ENCODE measurements around the gene DNAJB13.

DNAJB13 gene

GRCh38 chr11:73958521-73959141, 7.8 kb downstream of the DNAJB13 start:
- TF ChIP-seq FOXP2 (optimal IDR thresholded peaks at IDR 0.05; ENCODE audit: control extremely low read depth, extremely low read length, insufficient read depth) (no peak), EZH2 (IDR thresholded peaks at IDR 0.05) (no peak), POLR2AphosphoS5 (IDR thresholded peaks at IDR 0.05; ENCODE audit: borderline replicate concordance, low read depth, low read length) (no peak)
- Histone ChIP-seq H3K36me3 (ENCODE audit: insufficient read depth, low read length) (no peaks in the 10 kb centered on the region), H3K9ac (ENCODE audit: insufficient read length) (no peak overlapping the region), H3K4me3 (no peak overlapping the region), H3K9me3 (ENCODE audit: low read depth, low read length) (no peaks in the 10 kb centered on the region), H3K27ac (no peak overlapping the region)
- DNase-seq (ENCODE audit: low read depth, low spot score), result no peak

GRCh38 chr11:73961321-73961720, 10.5 kb downstream of the DNAJB13 start:
- no peaks in the 10 kb centered on the region for H3K9me3 ChIP-seq (ENCODE audit: low read depth, low read length)
- no peaks in the 10 kb centered on the region for H3K36me3 ChIP-seq (ENCODE audit: insufficient read depth, low read length)
- no peak overlapping the region for H3K9ac ChIP-seq (ENCODE audit: insufficient read length)
- DNase-seq (ENCODE audit: low read depth, low spot score), result no peak
- H3K27ac ChIP-seq, result no peak overlapping the region
- TF ChIP-seq EZH2 (IDR thresholded peaks at IDR 0.05) (no peak), POLR2AphosphoS5 (IDR thresholded peaks at IDR 0.05; ENCODE audit: borderline replicate concordance, low read depth, low read length) (no peak), FOXP2 (optimal IDR thresholded peaks at IDR 0.05; ENCODE audit: control extremely low read depth, extremely low read length, insufficient read depth) (no peak)
- H3K4me3 ChIP-seq, result no peak overlapping the region

GRCh38 chr11:73962101-73962705, 11.4 kb downstream of the DNAJB13 start:
- TF ChIP-seq EZH2 (IDR thresholded peaks at IDR 0.05), result no peak
- no peak for TF ChIP-seq POLR2AphosphoS5 (IDR thresholded peaks at IDR 0.05; ENCODE audit: borderline replicate concordance, low read depth, low read length)
- no peak for TF ChIP-seq FOXP2 (optimal IDR thresholded peaks at IDR 0.05; ENCODE audit: control extremely low read depth, extremely low read length, insufficient read depth)
- H3K9ac ChIP-seq (ENCODE audit: insufficient read length), result no peak overlapping the region
- H3K9me3 ChIP-seq (ENCODE audit: low read depth, low read length), result no peaks in the 10 kb centered on the region
- H3K36me3 ChIP-seq (ENCODE audit: insufficient read depth, low read length), result no peaks in the 10 kb centered on the region
- no peak for DNase-seq (ENCODE audit: low read depth, low spot score)
- H3K4me3 ChIP-seq, result no peak overlapping the region
- H3K27ac ChIP-seq, result no peak overlapping the region

GRCh38 chr11:73963861-73964260, 13.0 kb downstream of the DNAJB13 start:
- no peak overlapping the region for H3K27ac ChIP-seq
- TF ChIP-seq FOXP2 (optimal IDR thresholded peaks at IDR 0.05; ENCODE audit: control extremely low read depth, extremely low read length, insufficient read depth), result no peak
- no peak for TF ChIP-seq EZH2 (IDR thresholded peaks at IDR 0.05)
- TF ChIP-seq POLR2AphosphoS5 (IDR thresholded peaks at IDR 0.05; ENCODE audit: borderline replicate concordance, low read depth, low read length), result no peak
- DNase-seq (ENCODE audit: low read depth, low spot score), result no peak
- no peaks in the 10 kb centered on the region for H3K36me3 ChIP-seq (ENCODE audit: insufficient read depth, low read length)
- H3K9me3 ChIP-seq (ENCODE audit: low read depth, low read length), result no peaks in the 10 kb centered on the region
- no peak overlapping the region for H3K4me3 ChIP-seq
- no peak overlapping the region for H3K9ac ChIP-seq (ENCODE audit: insufficient read length)

GRCh38 chr11:73965076-73965763, 14.4 kb downstream of the DNAJB13 start:
- no peaks in the 10 kb centered on the region for H3K36me3 ChIP-seq (ENCODE audit: insufficient read depth, low read length)
- DNase-seq (ENCODE audit: low read depth, low spot score), result no peak
- no peak overlapping the region for H3K27ac ChIP-seq
- H3K4me3 ChIP-seq, result no peak overlapping the region; the same call in 1 of the 2 replicates
- H3K9me3 ChIP-seq (ENCODE audit: low read depth, low read length), result no peaks in the 10 kb centered on the region
- no peak for TF ChIP-seq EZH2 (IDR thresholded peaks at IDR 0.05)
- no peak for TF ChIP-seq POLR2AphosphoS5 (IDR thresholded peaks at IDR 0.05; ENCODE audit: borderline replicate concordance, low read depth, low read length)
- TF ChIP-seq FOXP2 (optimal IDR thresholded peaks at IDR 0.05; ENCODE audit: control extremely low read depth, extremely low read length, insufficient read depth), result no peak
- H3K9ac ChIP-seq (ENCODE audit: insufficient read length), result no peak overlapping the region

- Histone ChIP-seq H3K36me3 (ENCODE audit: insufficient read depth, low read length) (no peaks in the 10 kb centered on the region), H3K4me3 (no peak overlapping the region), H3K9me3 (ENCODE audit: low read depth, low read length) (no peaks in the 10 kb centered on the region), H3K9ac (ENCODE audit: insufficient read length) (no peak overlapping the region), H3K27ac (no peak overlapping the region)
- no peak for DNase-seq (ENCODE audit: low read depth, low spot score)
- TF ChIP-seq POLR2AphosphoS5 (IDR thresholded peaks at IDR 0.05; ENCODE audit: borderline replicate concordance, low read depth, low read length) (no peak), FOXP2 (optimal IDR thresholded peaks at IDR 0.05; ENCODE audit: control extremely low read depth, extremely low read length, insufficient read depth) (no peak), EZH2 (IDR thresholded peaks at IDR 0.05) (no peak)
These were observed 14.9 kb downstream of the DNAJB13 start for GRCh38 chr11:73965764-73966121.

GRCh38 chr11:73968356-73968966, 17.6 kb downstream of the DNAJB13 start:
- TF ChIP-seq POLR2AphosphoS5 (IDR thresholded peaks at IDR 0.05; ENCODE audit: borderline replicate concordance, low read depth, low read length) (no peak), EZH2 (IDR thresholded peaks at IDR 0.05) (no peak), FOXP2 (optimal IDR thresholded peaks at IDR 0.05; ENCODE audit: control extremely low read depth, extremely low read length, insufficient read depth) (no peak)
- H3K27ac ChIP-seq, result no peak overlapping the region

GRCh38 chr11:73969091-73969490, 18.3 kb downstream of the DNAJB13 start:
- no peak for TF ChIP-seq EZH2 (IDR thresholded peaks at IDR 0.05)
- Histone ChIP-seq H3K9me3 (ENCODE audit: low read depth, low read length) (no peaks in the 10 kb centered on the region), H3K9ac (ENCODE audit: insufficient read length) (no peak overlapping the region), H3K4me3 (no peak overlapping the region), H3K27ac (no peak overlapping the region), H3K36me3 (ENCODE audit: insufficient read depth, low read length) (no peaks in the 10 kb centered on the region)
- no peak for DNase-seq (ENCODE audit: low read depth, low spot score)

More at GRCh38 chr11:73968356-73968966, 17.6 kb downstream of the DNAJB13 start:
- H3K9ac ChIP-seq (ENCODE audit: insufficient read length), result no peak overlapping the region
- H3K36me3 ChIP-seq (ENCODE audit: insufficient read depth, low read length), result no peaks in the 10 kb centered on the region
- no peak overlapping the region for H3K4me3 ChIP-seq
- no peak for DNase-seq (ENCODE audit: low read depth, low spot score)
- no peaks in the 10 kb centered on the region for H3K9me3 ChIP-seq (ENCODE audit: low read depth, low read length)

All from SK-N-MC (cell line).